ENCODE measurements around the gene WEE1. TPM values are rescaled to one million over a fixed set of nuclear protein-coding genes. Genes with fewer than 3 reads are reported as not detected.
"Not testable (repeated sequence)": the region's sequence is repeated elsewhere in the genome, so short reads cannot be mapped to it uniquely, and the experiment has no call there.

WEE1 gene
- total and polyA plus RNA-seq, 10 of the 15 experiments (the other 5 are each of a cell fraction or from before 2014, with no cell fraction given): 13.8 to 69.5 (median 45.4) TPM

- SMC1A ChIA-PET (ENCODE audit: uncharacterized antibody, unreplicated experiment): interaction anchor here (0.5 to 1.2 kb wide), 3 partner anchors 22 to 128 kb away, joined by 3 to 4 read pairs (median 3); no protein-coding TSS in a partner anchor
- H3K4me3 ChIP-seq: no peak overlapping the region
- H3K79me2 ChIP-seq (ENCODE audit: control insufficient read depth, insufficient read depth, low read length): no peaks in the 10 kb centered on the region
- DNase-seq (ENCODE audit: low read depth, low spot score) (no peak), ATAC-seq (no peak), FAIRE-seq (no peak)
- peak overlapping the region; percentile 0; the same call in 1 of the 2 replicates for H3K4me2 ChIP-seq (ENCODE audit: control insufficient read depth, insufficient read depth)
- BruUV-seq (replicated peaks): no TSS peak
- no peak overlapping the region for H3K9ac ChIP-seq (ENCODE audit: control insufficient read depth, insufficient read depth, low read length)
- intact Hi-C loops (cut with micrococcal nuclease; ENCODE audit: unreplicated experiment): loop anchor here (10.0 kb wide), 1 partner anchor 686 kb away; the partner anchor contains the start of gene ADM
- CTCF ChIA-PET: interaction anchor here (1.1 to 4.4 kb wide), 5 partner anchors 10 to 129 kb away, joined by 3 to 16 read pairs (median 4); no protein-coding TSS in a partner anchor
- RAD21 ChIA-PET (ENCODE audit: unreplicated experiment): no interaction called here
- H2AFZ ChIP-seq (ENCODE audit: control insufficient read depth, low read depth, low read length): no peak overlapping the region
- H3K9me3 ChIP-seq (replicated peaks; ENCODE audit: control insufficient read depth, insufficient read depth, low read length): no peaks in the 10 kb centered on the region; the same call in 2 of the 3 replicates
- H3K36me3 ChIP-seq (ENCODE audit: control insufficient read depth in 2 of 2, insufficient read depth in 2 of 2, low read length in 1 of 2): no peaks in the 10 kb centered on the region
- no peaks in the 10 kb centered on the region for H3K27me3 ChIP-seq (replicated peaks in 1 of 2; ENCODE audit: control insufficient read depth in 2 of 2, insufficient read depth in 2 of 2, low read length in 1 of 2)
- POLR2A ChIA-PET: interaction anchor here (0.6 to 0.7 kb wide), 2 partner anchors 72 to 132 kb away, joined by 4 to 5 read pairs; no protein-coding TSS in a partner anchor
- 89% methylated on average over 1 of the region's 1 CpG for WGBS (ENCODE audit: insufficient coverage, insufficient replicate concordance, low lambda C conversion rate, missing lambda C conversion rate)
- no peak overlapping the region for H3K27ac ChIP-seq (ENCODE audit: control insufficient read depth, insufficient read depth)
- H4K20me1 ChIP-seq (ENCODE audit: control insufficient read depth, insufficient read depth): no peaks in the 10 kb centered on the region
- in situ Hi-C loops (cut with MboI): loop anchor here (10.0 kb wide), 1 partner anchor 686 kb away; the partner anchor contains the start of gene ADM
- H3K4me1 ChIP-seq (ENCODE audit: control insufficient read depth, insufficient read depth, low read length): peaks cover 38% of the 10 kb centered on the region
- TF ChIP-seq ZNF24 (IDR thresholded peaks at IDR 0.05) (peak; percentile 94), NBN (IDR thresholded peaks at IDR 0.05) (no peak)
Observed at GRCh38 chr11:9619004-9619403, 45.5 kb downstream of the WEE1 start.

DNA sequence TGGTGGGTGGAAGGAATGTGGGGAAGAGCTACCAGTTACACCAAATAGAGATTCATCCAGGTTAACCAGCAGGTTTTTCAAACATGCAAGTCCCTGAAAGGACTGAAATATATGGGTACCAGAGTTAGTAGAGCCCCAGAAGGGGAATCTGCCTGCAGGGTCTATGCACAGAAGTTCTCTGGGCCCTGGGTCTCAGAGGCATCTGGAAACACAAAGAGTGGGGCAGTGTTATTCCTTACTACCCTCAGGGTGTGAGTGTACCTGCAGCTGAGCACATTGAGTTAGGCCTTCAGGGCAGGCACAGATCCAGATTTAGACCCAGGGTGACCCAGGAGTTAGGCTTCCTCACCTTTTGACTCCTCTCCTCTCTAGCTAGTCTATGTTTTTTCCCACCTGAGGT lies 46.5 kb downstream of the WEE1 start:
- ATAC-seq: no peak
- ChIA-PET RAD21 (ENCODE audit: unreplicated experiment) (interaction anchor here (0.6 to 2.5 kb wide), 3 partner anchors 97 to 128 kb away, joined by 3 to 10 read pairs (median 4); no protein-coding TSS in a partner anchor), CTCF (interaction anchor here (1.1 to 4.4 kb wide), 2 partner anchors 9 to 128 kb away, joined by 4 to 16 read pairs; no protein-coding TSS in a partner anchor), POLR2A (interaction anchor here (0.5 to 0.9 kb wide), 3 partner anchors 9 to 99 kb away, joined by 3 to 4 read pairs (median 3); no protein-coding TSS in a partner anchor), SMC1A (ENCODE audit: uncharacterized antibody, unreplicated experiment) (interaction anchor here (0.6 to 1.4 kb wide), 7 partner anchors 9 to 127 kb away, joined by 3 to 5 read pairs (median 4); no protein-coding TSS in a partner anchor)
- Histone ChIP-seq H3K27ac (ENCODE audit: control insufficient read depth, insufficient read depth) (no peak overlapping the region), H2AFZ (ENCODE audit: control insufficient read depth, low read depth, low read length) (no peak overlapping the region), H3K4me3 (no peak overlapping the region), H3K36me3 (ENCODE audit: control insufficient read depth in 2 of 2, insufficient read depth in 2 of 2, low read length in 1 of 2) (no peaks in the 10 kb centered on the region), H4K20me1 (ENCODE audit: control insufficient read depth, insufficient read depth) (no peaks in the 10 kb centered on the region), H3K79me2 (ENCODE audit: control insufficient read depth, insufficient read depth, low read length) (no peaks in the 10 kb centered on the region), H3K9ac (ENCODE audit: control insufficient read depth, insufficient read depth, low read length) (no peak overlapping the region), H3K27me3 (replicated peaks in 1 of 2; ENCODE audit: control insufficient read depth in 2 of 2, insufficient read depth in 2 of 2, low read length in 1 of 2) (no peaks in the 10 kb centered on the region), H3K4me1 (ENCODE audit: control insufficient read depth, insufficient read depth, low read length) (peaks cover 31% of the 10 kb centered on the region), H3K9me3 (replicated peaks; ENCODE audit: control insufficient read depth, insufficient read depth, low read length) (no peaks in the 10 kb centered on the region; the same call in 2 of the 3 replicates), H3K4me2 (ENCODE audit: control insufficient read depth, insufficient read depth) (0 out of 2 replicates have a peak overlapping the region, but pooled peaks have one; percentile 0)
- no peak for FAIRE-seq
- in situ Hi-C loops (cut with MboI): loop anchor here (10.0 kb wide), 1 partner anchor 685 kb away; the partner anchor contains the start of gene ADM
- DNase-seq (ENCODE audit: low read depth, low spot score): no peak
- TF ChIP-seq KAT2A (conservative IDR thresholded peaks at IDR 0.05; ENCODE audit: control insufficient read depth, low read depth, low read length) (no peak), NR2C2 (IDR thresholded peaks at IDR 0.05; ENCODE audit: borderline replicate concordance, control insufficient read depth, insufficient read length, low read depth) (no peak), EZH2 (IDR thresholded peaks at IDR 0.05; ENCODE audit: borderline replicate concordance, control insufficient read depth, low read depth, low read length) (no peak)
- intact Hi-C loops (cut with micrococcal nuclease; ENCODE audit: unreplicated experiment): loop anchor here (10.0 kb wide), 1 partner anchor 685 kb away; the partner anchor contains the start of gene ADM
- BruUV-seq (replicated peaks): no TSS peak

GRCh38 chr11:9622353-9622752 lies 48.9 kb downstream of the WEE1 start:
- H4K20me1 ChIP-seq (ENCODE audit: control insufficient read depth, insufficient read depth); POLR2A ChIA-PET; in situ Hi-C loops (cut with MboI); intact Hi-C loops (cut with micrococcal nuclease; ENCODE audit: unreplicated experiment); H3K9ac ChIP-seq (ENCODE audit: control insufficient read depth, insufficient read depth, low read length); ATAC-seq; SMC1A ChIA-PET (ENCODE audit: uncharacterized antibody, unreplicated experiment); H3K27ac ChIP-seq (ENCODE audit: control insufficient read depth, insufficient read depth); H2AFZ ChIP-seq (ENCODE audit: control insufficient read depth, low read depth, low read length); H3K79me2 ChIP-seq (ENCODE audit: control insufficient read depth, insufficient read depth, low read length); DNase-seq (ENCODE audit: low read depth, low spot score); H3K4me3 ChIP-seq; BruUV-seq (replicated peaks); H3K9me3 ChIP-seq (replicated peaks; ENCODE audit: control insufficient read depth, insufficient read depth, low read length); RAD21 ChIA-PET (ENCODE audit: unreplicated experiment); H3K4me2 ChIP-seq (ENCODE audit: control insufficient read depth, insufficient read depth); H3K36me3 ChIP-seq (ENCODE audit: control insufficient read depth in 2 of 2, insufficient read depth in 2 of 2, low read length in 1 of 2); H3K27me3 ChIP-seq (replicated peaks in 1 of 2; ENCODE audit: control insufficient read depth in 2 of 2, insufficient read depth in 2 of 2, low read length in 1 of 2); FAIRE-seq: not testable (repeated sequence)
- CTCF ChIA-PET: interaction anchor here (4.4 kb wide), 1 partner anchor 126 kb away, joined by 16 read pairs; no protein-coding TSS in a partner anchor
- 98% methylated on average over 7 of the region's 7 CpGs for WGBS (ENCODE audit: insufficient coverage, insufficient replicate concordance, low lambda C conversion rate, missing lambda C conversion rate)
- peaks cover 29% of the 10 kb centered on the region for H3K4me1 ChIP-seq (ENCODE audit: control insufficient read depth, insufficient read depth, low read length)

All from GM12878 (cell line).